ENCODE results near the gene VIPR2. TPM values are rescaled to one million over a fixed set of nuclear protein-coding genes. Genes with fewer than 3 reads are reported as not detected.

VIPR2 gene
- total RNA-seq, 1 donor from 2014 or later: 15.2 TPM

GRCh38 chr7:159159731-159160130 lies 15.1 kb upstream of the VIPR2 start:
- ATAC-seq (ENCODE audit: poor library complexity) (no peak), DNase-seq (no peak)
- intact Hi-C loops (cut with DNase I): no loop called here

DNA sequence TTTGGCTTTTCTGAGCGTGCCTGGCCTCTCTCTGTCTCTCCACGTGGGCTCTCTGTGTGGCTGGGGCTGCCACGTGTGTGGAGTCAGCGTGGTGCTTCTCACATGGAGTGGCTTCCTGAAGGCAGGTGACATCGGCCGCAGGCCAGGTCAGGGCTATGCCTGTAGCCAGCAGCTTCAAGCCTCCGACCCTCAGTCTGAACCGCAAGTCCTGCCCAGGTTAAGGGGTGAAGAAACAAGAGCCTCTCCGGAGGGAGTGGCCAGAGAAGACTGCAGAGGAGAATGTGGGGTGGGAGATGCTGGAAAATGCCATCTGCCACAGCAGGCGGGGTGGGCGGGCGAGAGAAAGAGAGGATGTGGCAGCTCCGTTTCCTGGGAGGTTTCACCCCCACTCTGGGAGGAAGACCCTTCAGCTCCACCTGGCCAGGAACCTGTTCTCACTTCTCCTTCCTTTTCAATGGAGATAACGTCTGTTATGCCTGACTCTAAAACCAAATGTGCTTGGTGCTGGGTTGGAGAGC lies 14.3 kb upstream of the VIPR2 start:
- ATAC-seq (ENCODE audit: poor library complexity): no peak
- intact Hi-C loops (cut with DNase I): no loop called here
- no peak for DNase-seq

GRCh38 chr7:159158125-159158887 lies 13.6 kb upstream of the VIPR2 start:
- intact Hi-C loops (cut with DNase I): no loop called here
- DNase-seq: no peak
- no peak for ATAC-seq (ENCODE audit: poor library complexity)

- DNase-seq (no peak), ATAC-seq (ENCODE audit: poor library complexity) (no peak)
- intact Hi-C loops (cut with DNase I): no loop called here
These were observed 13.0 kb upstream of the VIPR2 start for GRCh38 chr7:159157714-159158113.

GRCh38 chr7:159156436-159157245 lies 12.0 kb upstream of the VIPR2 start:
- intact Hi-C loops (cut with DNase I): no loop called here
- no peak for ATAC-seq (ENCODE audit: poor library complexity)
- no peak for DNase-seq

GRCh38 chr7:159155410-159155809 lies 10.7 kb upstream of the VIPR2 start:
- no peak for ATAC-seq (ENCODE audit: poor library complexity)
- no peak for DNase-seq
- intact Hi-C loops (cut with DNase I): no loop called here

DNA sequence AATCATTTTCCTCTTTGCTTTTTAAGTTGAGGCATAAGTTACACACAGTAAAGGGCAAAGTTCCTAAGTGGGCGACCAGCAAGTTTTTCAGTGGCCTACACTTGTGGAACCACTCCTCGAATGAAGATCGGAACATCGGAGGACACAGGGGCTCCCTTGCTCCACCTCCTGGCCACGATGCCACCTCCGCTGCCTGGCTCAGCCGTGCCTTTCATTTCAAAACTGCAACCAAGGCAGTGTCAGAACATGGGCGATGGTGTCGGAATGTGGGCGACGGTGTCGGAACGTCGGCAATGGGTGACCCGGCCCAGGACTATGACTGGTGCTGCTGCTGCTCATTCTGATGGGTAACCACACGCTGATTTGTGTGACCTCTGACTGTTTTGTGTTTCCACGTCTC lies 9.6 kb upstream of the VIPR2 start:
- DNase-seq: peak; percentile 62
- intact Hi-C loops (cut with DNase I): no loop called here
- peak; percentile 77 for ATAC-seq (ENCODE audit: poor library complexity)

- ATAC-seq (ENCODE audit: poor library complexity): no peak
- intact Hi-C loops (cut with DNase I): no loop called here
- DNase-seq: no peak
These were observed 8.8 kb upstream of the VIPR2 start for GRCh38 chr7:159153511-159153910.

DNA sequence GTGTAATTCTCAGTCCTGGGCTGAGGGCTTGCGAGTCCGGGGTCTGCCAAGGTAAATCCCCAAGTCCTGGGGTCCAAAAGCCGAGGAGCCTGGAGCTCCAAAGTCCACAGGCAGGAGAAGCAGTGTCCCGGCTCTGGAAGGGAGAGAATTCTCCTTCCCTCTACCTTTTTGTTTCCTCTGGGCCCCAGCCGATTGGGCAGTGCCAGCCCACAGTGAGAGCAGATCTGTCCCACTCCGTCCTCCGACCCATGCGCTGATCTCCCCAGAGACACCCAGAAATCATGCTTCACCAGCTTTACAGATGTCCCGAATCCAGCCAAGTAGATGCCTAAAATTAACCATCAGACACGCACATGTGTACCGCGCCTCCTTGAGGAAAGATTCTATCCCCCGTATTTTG lies 8.1 kb upstream of the VIPR2 start:
- intact Hi-C loops (cut with DNase I): no loop called here
- ATAC-seq (ENCODE audit: poor library complexity) (no peak), DNase-seq (no peak)

GRCh38 chr7:159151231-159151630 lies 6.6 kb upstream of the VIPR2 start:
- intact Hi-C loops (cut with DNase I): no loop called here
- ATAC-seq (ENCODE audit: poor library complexity) (no peak), DNase-seq (no peak)

DNA sequence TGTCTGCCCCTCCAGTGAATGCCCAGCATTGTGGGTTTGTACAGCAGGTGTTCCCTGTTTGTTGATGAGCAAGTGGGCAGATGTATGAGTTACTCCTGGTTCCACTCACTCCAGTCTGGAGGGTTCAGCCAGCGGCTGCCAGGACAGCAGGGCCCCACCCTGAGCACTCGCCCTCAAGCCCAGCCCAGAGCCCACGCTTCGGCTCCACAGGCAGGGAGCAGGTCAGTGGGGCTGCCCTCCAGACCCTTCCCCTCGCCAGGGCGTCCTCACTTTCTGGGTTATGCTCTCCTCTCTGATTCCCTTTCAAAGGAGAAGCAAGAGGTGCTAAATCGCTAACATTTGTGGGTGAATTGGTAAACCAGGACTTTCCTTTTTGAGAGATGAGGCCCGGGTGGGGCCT lies 4.8 kb upstream of the VIPR2 start:
- no peak for DNase-seq
- ATAC-seq (ENCODE audit: poor library complexity): no peak
- intact Hi-C loops (cut with DNase I): loop anchor here (10.0 kb wide), 1 partner anchor 105 kb away; no protein-coding TSS in a partner anchor

- ATAC-seq (ENCODE audit: poor library complexity): no peak
- intact Hi-C loops (cut with DNase I): loop anchor here (10.0 kb wide), 1 partner anchor 104 kb away; no protein-coding TSS in a partner anchor
- no peak for DNase-seq
These were observed 4.0 kb upstream of the VIPR2 start for GRCh38 chr7:159148430-159149395.

GRCh38 chr7:159147687-159148086 lies 3.0 kb upstream of the VIPR2 start:
- ATAC-seq (ENCODE audit: poor library complexity): no peak
- intact Hi-C loops (cut with DNase I): loop anchor here (10.0 kb wide), 1 partner anchor 103 kb away; no protein-coding TSS in a partner anchor
- DNase-seq: no peak

- intact Hi-C loops (cut with DNase I): loop anchor here (10.0 kb wide), 1 partner anchor 102 kb away; no protein-coding TSS in a partner anchor
- DNase-seq: no peak
- no peak for ATAC-seq (ENCODE audit: poor library complexity)
These were observed 2.6 kb upstream of the VIPR2 start for GRCh38 chr7:159147246-159147645.

GRCh38 chr7:159146084-159146858 lies 1.6 kb upstream of the VIPR2 start:
- ATAC-seq (ENCODE audit: poor library complexity) (no peak), DNase-seq (no peak)
- intact Hi-C loops (cut with DNase I): loop anchor here (10.0 kb wide), 1 partner anchor 101 kb away; no protein-coding TSS in a partner anchor

DNA sequence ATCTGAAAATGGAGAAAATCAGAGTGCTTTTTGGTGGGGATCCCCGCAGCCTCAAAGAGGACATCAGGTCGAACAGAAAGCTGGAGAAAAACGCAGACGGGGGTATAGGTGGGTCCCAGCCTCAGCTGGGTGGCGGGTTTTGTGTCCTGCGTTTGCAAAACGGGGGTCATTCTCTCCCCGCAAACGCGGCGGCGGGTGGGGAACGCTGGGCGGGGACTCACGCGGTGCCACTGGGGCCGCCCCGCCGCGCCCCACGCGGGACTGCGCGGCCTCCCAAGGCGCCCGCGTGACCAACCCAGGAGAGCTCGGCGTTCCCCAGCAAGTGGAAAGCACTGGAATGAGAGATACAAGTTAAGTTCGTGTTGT lies 806 bp upstream of the VIPR2 start:
- DNase-seq (no peak), ATAC-seq (ENCODE audit: poor library complexity) (peak; percentile 36)
- intact Hi-C loops (cut with DNase I): loop anchor here (10.0 kb wide), 1 partner anchor 101 kb away; no protein-coding TSS in a partner anchor
